HG03045 (cell line): Measurements from ENCODE around the gene APBA3.

Experiments
- ATAC-seq: cut with Tn5 transposase; IDR thresholded peaks from one replicate; pipeline ENCODE4 v1.9.1; 2021; ENCODE audit warnings: mild to moderate bottlenecking, moderate library complexity; ENCODE audit not compliant: unreplicated experiment

The APBA3 gene

DNA sequence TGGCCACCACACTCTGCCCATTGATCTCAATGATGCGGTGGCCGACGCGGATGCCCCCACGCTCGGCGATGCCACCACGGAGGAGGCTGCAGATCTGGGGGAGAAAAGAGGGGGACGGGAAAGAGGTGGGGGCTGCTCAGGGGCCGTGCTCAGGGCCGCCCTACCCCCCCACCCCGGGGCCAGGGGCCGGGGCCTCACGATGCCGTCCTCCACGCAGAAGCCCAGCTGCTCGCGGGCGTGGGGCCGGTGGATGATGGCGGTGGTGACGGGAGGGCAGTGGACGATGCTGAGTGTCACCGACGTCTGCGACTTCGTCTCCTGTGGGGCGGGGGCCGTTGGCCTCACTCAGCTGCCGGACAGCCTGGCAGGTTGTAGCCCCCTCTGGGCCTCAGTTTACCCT lies 10.3 kb downstream of the APBA3 start:
- no peak for ATAC-seq

DNA sequence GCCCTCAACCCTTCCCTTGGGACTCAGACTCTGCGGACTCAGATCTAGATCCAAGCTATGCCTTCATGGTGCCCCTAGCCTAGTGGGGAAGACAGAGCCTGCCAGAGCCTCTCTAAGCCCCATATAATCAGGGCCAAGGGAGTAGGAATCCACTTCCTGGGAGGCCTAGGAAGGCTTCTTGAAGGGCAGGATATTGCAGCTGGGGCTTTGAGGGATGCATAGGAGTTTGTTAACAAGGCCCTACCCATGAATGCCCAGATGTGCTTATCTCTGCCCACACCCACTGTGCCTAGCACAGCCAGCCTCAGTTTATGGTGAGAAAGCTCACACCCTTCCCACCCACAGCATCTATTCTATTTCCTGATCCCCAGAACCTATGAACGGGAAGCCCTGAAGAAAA lies 11.3 kb downstream of the APBA3 start:
- no peak for ATAC-seq

DNA sequence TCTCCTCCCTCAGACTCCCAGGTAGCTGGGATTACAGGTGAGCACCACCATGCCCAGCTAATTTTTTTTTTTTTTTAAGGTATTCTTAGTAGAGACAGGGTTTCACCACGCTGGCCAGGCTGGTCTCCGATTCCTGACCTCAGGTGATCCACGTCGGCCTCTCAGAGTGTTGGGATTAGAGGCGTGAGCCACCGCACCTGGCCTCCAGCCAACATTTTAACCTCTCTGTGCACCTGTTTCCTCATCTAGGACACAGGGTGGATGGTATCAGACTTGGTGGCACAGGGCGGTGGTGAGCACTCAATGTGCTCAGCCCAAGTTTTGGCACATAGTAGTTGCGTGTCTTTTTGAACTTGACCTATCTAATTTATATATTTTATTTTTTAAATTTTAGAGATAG lies 12.5 kb downstream of the APBA3 start:
- no peak for ATAC-seq

DNA sequence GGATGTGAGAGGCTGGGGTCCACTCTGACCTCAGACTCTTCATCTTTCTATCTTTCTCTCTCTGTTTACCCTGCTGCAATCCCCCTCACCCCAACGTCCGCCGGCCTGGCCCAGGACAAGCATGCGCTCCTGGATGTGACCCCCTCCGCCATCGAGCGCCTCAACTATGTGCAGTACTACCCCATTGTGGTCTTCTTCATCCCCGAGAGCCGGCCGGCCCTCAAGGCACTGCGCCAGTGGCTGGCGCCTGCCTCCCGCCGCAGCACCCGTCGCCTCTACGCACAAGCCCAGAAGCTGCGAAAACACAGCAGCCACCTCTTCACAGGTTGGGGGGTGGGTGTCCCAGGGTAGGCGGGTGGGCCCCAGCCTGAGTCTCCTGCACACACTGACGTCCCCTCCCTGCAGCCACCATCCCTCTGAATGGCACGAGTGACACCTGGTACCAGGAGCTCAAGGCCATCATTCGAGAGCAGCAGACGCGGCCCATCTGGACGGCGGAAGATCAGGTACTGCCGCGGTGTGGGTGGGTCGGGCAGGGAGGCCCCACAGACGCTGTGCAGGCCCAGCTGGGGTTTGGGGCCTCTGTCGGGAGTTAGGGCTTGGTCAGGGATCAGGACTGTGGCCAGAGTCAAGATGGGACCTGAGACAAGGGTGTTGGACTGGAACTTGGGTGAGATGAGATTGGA lies 15.0 kb downstream of the APBA3 start:
- ATAC-seq, result no peak

DNA sequence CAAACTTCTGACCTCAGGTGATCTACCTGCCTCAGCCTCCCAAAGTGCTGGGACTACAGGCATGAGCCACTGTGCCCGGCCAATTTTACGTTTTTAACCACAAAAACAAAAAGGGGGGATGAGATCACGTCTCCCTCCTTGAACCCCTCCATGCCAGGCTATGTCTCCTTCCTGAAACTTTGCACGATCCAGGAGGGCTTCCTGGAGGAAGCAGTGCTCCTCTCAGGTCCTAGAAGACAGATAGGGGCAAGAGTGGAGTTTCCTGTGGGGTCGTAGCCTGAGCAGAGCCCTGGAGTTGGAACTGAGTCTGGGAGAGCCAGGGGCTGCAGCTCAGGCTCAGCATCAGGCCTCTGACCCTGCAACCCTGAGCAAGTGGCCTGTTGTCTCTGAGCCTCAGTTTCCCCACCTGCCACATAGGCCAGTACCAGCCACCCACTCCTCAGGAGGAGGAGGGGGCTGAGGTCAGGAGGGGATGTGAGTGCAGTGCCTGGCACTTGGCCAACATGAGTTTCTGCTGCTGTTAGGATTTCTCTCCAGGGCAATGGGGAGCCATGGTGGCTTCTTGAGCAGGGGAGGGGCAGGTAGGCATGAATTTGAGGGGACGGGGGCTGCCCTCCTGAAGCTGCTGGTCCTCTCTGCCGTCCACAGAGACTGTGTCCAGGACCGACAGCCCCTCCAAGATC lies 16.0 kb downstream of the APBA3 start:
- no peak for ATAC-seq

DNA sequence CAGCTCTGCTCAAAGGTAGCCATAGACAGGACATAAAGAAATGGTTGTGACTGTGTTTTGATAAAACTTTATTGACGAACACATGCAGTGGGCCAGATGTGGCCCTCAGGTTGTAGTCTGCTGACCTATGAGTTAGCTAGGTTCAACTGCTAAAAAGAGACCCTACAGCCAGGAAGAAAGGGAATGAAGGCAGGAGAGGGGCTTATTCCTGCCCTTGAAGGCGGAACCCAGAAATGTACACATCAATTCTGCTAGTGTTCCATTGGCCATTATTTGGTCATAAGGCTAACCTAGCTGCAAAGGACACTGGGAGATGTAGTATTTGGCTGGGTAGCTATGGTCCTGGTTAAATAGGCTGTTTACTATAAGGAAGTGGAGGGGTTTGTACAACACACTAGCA lies 18.0 kb downstream of the APBA3 start:
- ATAC-seq, result no peak

DNA sequence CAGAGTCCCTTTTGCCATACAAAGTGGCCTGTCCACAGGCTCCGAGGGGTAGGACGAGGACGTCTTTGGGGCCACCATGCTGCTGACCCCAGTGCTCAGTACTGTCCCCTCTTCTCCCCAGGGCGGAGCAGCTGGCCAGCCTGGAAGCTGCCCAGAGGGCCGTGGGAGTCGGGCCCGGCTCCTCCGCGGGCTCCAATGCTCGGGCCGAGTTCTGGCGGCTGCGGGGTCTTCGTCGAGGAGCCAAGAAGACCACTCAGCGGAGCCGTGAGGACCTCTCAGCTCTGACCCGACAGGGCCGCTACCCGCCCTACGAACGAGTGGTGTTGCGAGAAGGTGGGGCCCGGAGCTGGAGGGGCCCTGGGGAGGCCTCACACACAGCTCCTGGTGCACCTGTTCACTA lies 21.1 kb downstream of the APBA3 start:
- no peak for ATAC-seq

DNA sequence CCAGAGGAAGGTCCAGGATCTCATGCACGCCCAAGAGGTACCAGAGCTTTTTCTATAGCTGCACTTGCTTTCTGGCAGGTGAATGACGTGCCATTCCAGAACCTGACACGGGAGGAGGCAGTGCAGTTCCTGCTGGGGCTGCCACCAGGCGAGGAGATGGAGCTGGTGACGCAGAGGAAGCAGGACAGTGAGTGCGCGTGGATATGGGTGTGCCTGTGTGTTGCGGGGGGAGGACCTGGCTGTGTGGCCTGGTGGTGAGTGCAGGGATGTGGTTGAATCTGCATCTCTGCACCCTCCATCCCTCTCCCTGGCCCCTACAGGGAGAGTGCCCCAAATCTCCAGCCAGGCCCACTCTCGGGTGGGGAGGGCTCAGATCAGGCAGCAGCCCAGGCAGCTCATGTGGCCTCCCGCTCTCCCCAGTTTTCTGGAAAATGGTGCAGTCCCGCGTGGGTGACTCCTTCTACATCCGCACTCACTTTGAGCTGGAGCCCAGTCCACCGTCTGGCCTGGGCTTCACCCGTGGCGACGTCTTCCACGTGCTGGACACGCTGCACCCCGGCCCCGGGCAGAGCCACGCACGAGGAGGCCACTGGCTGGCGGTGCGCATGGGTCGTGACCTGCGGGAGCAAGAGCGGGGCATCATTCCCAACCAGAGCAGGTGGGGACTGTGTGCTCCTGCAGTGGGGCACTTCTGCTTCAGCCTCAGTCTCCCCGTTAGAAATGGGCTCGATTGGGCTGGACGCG lies 22.8 kb downstream of the APBA3 start:
- no peak for ATAC-seq

DNA sequence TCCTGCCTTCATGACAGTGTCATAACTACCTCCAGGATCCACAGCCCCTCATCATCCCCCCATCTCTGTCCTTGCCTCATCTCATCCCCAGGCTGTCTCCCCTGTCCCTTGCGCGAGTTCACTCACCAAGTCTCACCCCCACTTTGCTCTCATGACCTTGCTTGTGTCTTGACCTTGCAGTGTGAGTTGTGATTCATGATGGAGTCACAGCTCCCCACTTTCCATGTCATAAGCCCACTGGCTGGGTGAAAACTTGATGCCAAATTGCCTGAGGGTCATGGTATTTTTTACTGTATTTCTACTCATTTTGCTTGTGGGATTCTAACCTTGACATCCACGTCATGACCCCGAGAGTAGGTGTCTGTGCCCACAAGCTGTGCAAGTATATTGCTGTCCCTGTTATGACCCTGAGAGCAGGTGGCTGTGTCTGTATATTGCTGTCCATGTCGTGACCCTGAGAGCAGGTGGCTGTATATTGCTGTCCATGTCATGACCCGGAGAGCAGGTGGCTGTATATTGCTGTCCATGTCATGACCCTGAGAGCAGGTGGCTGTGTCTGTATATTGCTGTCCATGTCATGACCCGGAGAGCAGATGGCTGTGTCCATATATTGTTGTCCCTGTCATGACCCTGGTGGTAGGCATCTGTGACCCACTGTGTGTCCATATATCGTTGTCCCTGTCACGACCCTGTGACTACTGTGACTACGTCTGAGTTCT lies 23.8 kb downstream of the APBA3 start:
- no peak for ATAC-seq

DNA sequence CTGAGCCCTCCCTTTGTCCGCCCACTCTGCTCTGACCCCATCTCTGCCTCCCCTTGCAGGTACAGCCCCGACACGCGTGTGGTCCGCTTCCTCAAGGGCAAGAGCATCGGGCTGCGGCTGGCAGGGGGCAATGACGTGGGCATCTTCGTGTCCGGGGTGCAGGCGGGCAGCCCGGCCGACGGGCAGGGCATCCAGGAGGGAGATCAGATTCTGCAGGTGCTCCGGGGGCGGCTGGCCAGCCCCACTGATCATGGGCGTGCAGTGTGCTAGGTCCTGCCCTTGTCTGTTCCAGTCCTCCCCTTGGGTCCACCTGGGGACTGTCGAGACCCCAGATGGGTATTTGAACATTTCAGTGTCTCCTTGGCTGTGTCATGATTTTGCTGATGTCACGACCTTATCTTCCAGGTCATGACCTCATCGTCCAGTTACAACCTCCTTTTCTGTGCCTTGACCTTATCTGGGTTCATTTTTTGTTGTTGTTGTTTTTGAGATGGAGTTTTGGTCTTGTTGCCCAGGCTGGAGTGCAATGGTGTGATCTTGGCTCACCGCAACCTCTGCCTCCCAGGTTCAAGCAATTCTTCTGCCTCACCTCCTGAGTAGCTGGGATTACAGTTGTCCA lies 25.3 kb downstream of the APBA3 start:
- no peak for ATAC-seq

DNA sequence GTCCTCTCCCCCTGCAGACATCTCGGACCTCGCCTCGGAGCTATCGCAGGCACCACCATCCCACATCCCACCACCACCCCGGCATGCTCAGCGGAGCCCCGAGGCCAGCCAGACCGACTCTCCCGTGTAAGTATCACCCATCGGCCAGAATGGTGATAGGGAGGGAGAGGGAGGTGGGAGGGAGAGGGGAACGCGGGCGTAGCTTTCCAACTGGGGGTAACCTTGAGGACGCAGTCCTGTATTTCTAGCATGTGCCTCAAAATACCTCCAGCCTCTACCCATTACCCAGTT lies 27.2 kb downstream of the APBA3 start:
- no peak for ATAC-seq

DNA sequence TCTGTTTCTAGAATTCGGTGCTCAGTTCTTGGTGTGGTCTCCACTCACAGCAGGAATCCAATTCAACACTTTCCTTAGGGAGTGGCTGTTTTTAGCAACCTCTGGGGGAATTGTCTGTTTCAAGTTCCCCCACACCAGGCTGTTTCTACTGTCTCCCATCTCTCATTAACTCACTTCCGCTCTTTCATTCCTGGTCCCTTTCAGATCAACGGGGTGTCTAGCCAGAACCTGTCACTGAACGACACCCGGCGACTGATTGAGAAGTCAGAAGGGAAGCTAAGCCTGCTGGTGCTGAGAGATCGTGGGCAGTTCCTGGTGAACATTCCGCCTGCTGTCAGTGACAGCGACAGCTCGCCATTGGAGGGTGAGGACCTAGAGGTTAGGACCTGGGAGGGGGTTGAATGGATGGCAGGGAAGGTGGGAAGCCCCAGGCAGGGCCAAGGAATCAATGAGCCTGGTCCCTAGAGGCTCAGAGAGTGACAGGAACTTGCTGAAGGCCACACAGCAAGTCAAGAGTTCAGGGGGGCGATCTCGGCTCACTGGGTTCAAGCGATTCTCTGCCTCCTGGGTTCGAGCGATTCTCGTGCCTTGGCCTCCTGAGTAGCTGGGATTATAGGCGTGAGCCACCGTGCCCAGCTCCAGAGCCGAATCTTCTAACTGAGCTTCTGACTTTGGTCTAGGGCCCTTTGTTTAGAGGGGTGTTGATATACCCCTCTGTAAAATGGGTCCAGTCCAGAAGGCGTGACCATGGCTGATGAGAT lies 27.8 kb downstream of the APBA3 start:
- no peak for ATAC-seq

DNA sequence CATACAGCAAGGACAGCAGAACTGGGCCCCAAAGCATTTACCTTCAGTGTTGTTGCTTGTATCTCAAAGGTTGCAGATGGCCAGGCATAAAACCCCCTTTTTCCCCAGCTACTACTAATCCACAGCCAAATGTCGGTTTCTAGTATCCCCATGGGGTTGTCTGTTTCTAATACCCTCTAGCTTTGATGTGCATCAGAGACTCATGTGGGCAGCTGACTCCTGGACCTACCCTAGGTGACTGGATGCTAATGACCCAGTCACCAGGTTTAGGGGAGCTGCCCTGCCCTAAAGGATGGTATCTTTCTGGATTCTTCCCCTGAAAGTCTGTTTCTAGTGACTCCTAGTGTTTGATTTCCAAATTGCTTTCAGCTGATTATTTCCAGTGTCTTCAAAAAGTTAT lies 29.4 kb downstream of the APBA3 start:
- no peak for ATAC-seq

DNA sequence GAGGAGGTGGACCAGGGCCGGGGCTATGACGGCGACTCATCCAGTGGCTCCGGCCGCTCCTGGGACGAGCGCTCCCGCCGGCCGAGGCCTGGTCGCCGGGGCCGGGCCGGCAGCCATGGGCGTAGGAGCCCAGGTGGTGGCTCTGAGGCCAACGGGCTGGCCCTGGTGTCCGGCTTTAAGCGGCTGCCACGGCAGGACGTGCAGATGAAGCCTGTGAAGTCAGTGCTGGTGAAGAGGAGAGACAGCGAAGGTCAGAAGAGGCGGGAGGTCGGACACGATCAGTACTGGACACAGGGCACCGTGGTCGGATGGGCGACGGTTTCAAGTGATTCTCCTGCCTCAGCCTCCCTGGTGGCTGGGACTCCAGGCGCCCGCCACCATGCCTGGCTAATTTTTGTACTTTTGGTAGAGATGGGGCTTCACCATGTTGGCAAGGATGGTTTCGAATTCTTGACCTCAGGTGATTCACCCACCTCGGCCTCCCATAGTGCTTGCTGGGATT lies 31.0 kb downstream of the APBA3 start:
- ATAC-seq, result no peak

DNA sequence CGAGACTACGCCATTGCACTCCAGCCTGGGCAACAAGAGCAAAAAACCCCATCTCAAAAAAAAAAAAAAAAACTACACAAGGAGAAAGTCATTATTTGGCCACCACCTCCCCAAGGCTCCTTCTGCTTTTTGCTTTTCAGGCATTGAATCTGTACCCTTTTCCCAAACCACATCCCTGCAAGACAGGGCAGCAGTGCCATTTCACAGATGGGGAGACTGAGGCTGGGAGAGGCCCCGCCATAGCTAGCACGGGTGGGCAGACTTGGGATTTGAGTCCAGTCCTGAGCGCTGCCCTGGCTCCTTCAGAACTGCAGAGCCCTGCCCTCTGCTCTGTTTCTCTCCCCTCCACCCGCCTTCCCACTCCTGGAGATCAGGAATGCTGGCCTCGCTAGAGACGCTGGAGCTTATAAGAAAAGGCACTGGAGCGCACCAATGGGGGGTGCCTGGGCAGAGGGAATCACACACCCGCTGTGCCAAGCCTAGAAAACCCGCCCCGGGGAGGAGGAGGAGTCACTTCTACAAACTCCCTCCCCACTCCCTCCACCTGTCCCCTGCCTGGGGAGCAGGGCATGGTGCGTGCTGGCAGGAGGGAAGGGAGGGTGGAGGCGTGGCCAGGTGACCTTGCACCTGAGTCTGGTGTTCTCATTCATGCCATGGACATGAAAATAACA lies 35.7 kb downstream of the APBA3 start:
- ATAC-seq, result no peak

DNA sequence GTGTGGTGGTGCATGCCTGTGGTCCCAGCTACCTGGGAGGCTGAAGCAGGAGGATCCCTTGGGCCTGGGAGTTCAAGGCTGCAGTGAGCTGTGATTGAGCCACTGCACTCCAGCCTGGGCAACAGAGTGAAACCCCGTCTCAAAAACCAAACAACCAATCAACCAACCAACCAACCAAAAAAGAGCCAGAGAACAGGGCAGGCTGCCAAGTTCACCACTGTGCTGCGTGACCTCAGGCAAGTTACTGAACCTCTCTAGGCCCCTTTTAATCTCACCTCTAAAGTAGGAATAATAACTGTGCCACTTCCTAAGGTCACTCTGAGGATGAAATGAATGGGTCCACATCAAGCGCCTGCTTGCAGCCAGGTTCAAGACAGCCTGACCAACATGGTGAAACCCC lies 36.4 kb downstream of the APBA3 start:
- ATAC-seq, result no peak

DNA sequence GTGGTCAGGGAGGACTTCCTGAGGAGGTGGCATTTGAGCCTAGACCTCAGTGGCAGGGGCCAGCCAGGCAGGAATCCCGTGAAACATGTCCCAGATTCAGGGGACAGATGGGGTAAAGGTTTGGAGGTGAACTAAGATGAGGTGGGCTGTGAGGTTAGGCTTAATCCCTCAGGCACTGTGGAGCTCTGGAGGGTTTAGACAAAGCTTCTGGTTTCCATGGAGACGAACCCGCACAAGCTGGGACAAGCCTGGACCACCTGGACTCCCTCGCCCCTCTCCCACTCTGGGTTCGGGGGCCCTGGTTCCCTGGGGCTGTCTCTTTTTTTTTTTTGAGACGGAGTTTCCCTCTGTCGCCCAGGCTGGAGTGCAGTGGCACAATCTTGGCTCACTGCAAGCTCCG lies 37.6 kb downstream of the APBA3 start:
- ATAC-seq, result no peak

DNA sequence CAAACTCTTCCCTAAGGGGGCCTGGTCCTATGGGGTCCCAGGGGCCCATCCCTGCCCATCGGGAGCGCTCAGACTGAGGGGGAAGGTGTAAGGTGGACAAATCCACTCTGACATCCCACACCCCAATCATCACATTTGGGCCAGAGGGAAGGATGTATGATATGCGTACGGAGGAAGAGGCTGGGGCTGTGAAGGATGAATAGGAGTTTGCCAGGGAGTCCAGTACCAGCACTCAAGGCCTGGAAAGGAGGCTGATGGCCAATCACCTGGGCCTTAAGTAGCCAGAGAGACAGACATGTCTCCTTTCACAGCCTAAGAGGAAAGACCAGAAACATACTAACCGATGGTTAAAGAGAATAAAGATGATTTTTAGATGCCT lies 38.4 kb downstream of the APBA3 start:
- ATAC-seq, result no peak

DNA sequence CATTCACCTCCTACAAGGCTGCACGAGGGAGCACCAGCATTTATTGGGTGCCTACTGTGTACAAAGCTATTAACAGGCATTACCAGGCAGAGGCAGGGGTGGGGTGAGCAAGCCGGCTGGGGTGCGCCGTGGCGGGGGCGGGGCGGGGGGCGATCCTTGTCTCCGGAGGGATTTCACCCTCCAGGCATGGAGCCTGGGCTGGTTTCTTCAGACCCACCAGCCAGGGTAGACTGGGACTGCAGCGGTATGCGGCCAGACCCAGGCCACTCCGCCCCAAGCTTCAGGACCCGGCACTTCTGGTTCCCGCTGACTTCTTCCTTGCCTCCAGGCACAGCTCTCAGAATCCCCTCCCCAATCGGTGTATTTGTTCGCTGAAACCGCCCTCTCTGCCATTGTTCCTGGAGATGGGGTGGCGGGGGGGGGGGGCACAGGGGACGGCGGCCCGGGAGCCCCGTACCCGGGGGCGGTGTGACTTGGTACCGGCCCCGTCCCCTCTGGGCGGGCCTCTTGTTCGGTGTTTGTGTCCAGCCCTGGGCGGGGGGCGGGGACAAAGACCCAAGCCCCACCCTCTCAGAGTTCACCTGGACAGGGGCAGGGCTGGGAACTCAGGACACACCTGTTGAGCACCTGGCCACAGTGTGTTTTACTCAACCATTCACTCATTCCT lies 38.9 kb downstream of the APBA3 start:
- ATAC-seq, result no peak
